NCI-H1930 (cell line): ENCODE measurements around the gene SEPTIN6.
"Not testable (repeated sequence)": the region's sequence is repeated elsewhere in the genome, so short reads cannot be mapped to it uniquely, and the experiment has no call there.

Experiments used
- DNase-seq, 2 experiments: peaks; one replicate each; lab custom pipeline; 2025; lab: John Stamatoyannopoulos, UW

Gene SEPTIN6

GRCh38 chrX:119690921-119691716 is 1.8 kb downstream of the SEPTIN6 start:
- DNase-seq: no peak

- DNase-seq: no peak
These were observed 4.1 kb downstream of the SEPTIN6 start for GRCh38 chrX:119688911-119689321.

- DNase-seq: no peak
These were observed 5.1 kb downstream of the SEPTIN6 start for GRCh38 chrX:119687661-119688413.

GRCh38 chrX:119686087-119686691 is 6.8 kb downstream of the SEPTIN6 start:
- DNase-seq: no peak

- no peak for DNase-seq
These were observed 7.5 kb downstream of the SEPTIN6 start for GRCh38 chrX:119685225-119686066.

GRCh38 chrX:119684916-119685224 is 8.1 kb downstream of the SEPTIN6 start:
- DNase-seq: no peak

- not testable (repeated sequence) for DNase-seq
These were observed 8.7 kb downstream of the SEPTIN6 start for GRCh38 chrX:119684312-119684711.

GRCh38 chrX:119682019-119682989 is 10.7 kb downstream of the SEPTIN6 start:
- no peak for DNase-seq

GRCh38 chrX:119677654-119677981 is 15.3 kb downstream of the SEPTIN6 start:
- no peak for DNase-seq

- DNase-seq: no peak
These were observed 15.9 kb downstream of the SEPTIN6 start for GRCh38 chrX:119676949-119677653.

GRCh38 chrX:119673336-119673735 is 19.6 kb downstream of the SEPTIN6 start:
- DNase-seq: no peak

- DNase-seq: no peak
These were observed 20.5 kb downstream of the SEPTIN6 start for GRCh38 chrX:119672426-119672825.

- DNase-seq: no peak
These were observed 23.4 kb downstream of the SEPTIN6 start for GRCh38 chrX:119669424-119670037.

- DNase-seq: no peak
These were observed 25.7 kb downstream of the SEPTIN6 start for GRCh38 chrX:119667111-119667878.

- DNase-seq: not testable (repeated sequence)
These were observed 28.1 kb downstream of the SEPTIN6 start for GRCh38 chrX:119664877-119665276.

- DNase-seq: no peak
These were observed 31.5 kb downstream of the SEPTIN6 start for GRCh38 chrX:119661486-119661885.

GRCh38 chrX:119659522-119659921 is 33.4 kb downstream of the SEPTIN6 start:
- DNase-seq: no peak

GRCh38 chrX:119655125-119655524 is 37.8 kb downstream of the SEPTIN6 start:
- no peak for DNase-seq

- DNase-seq: no peak
These were observed 38.8 kb downstream of the SEPTIN6 start for GRCh38 chrX:119654112-119654531.
